ENCODE data around the gene SOWAHC.
"Not testable (repeated sequence)": the region's sequence is repeated elsewhere in the genome, so short reads cannot be mapped to it uniquely, and the experiment has no call there.

The SOWAHC gene

DNA sequence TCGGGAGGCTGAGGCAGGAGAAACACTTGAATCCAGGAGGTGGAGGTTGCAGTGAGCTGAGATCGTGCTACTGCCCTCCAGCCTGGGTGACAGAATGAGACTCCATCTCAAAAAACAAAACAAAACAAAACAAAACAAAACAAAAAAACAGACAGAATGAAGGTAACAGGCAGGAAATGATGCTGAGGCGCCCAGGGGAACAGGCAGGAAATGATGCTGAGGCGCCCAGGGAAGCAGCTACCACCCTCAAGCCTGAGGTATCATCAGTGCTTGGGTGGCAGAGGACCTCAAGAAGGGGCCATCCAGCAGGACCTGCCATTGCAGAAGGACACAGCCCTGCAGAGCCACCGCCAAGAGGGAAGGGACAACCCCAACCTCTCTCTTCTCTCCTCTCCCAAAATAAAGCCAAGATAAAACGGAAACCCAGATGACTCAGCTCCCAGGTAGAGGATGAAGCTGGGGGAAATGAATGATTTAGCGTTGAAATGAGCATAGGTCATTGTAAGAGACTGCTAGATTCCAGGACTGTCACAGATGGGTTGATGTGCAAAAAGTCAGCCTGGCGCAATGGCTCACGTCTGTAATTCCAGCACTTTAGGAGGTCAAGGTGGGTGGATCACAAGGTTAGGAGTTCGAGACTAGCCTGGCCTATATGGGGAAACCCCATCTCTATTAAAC is 19.3 kb downstream of the SOWAHC start:
- no peak overlapping the region for H3K4me3 ChIP-seq (ENCODE audit: low read depth, low read length)
- TF ChIP-seq, protein P1, sequence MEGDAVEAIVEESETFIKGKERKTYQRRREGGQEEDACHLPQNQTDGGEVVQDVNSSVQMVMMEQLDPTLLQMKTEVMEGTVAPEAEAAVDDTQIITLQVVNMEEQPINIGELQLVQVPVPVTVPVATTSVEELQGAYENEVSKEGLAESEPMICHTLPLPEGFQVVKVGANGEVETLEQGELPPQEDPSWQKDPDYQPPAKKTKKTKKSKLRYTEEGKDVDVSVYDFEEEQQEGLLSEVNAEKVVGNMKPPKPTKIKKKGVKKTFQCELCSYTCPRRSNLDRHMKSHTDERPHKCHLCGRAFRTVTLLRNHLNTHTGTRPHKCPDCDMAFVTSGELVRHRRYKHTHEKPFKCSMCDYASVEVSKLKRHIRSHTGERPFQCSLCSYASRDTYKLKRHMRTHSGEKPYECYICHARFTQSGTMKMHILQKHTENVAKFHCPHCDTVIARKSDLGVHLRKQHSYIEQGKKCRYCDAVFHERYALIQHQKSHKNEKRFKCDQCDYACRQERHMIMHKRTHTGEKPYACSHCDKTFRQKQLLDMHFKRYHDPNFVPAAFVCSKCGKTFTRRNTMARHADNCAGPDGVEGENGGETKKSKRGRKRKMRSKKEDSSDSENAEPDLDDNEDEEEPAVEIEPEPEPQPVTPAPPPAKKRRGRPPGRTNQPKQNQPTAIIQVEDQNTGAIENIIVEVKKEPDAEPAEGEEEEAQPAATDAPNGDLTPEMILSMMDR (IDR thresholded peaks at IDR 0.05; ENCODE audit: low read depth, low read length, missing control alignments) = no peak
- no peak for DNase-seq (ENCODE audit: low read depth)
- in situ Hi-C loops (cut with HindIII; ENCODE audit: low sequenced_read_pairs) = no loop called here

DNA sequence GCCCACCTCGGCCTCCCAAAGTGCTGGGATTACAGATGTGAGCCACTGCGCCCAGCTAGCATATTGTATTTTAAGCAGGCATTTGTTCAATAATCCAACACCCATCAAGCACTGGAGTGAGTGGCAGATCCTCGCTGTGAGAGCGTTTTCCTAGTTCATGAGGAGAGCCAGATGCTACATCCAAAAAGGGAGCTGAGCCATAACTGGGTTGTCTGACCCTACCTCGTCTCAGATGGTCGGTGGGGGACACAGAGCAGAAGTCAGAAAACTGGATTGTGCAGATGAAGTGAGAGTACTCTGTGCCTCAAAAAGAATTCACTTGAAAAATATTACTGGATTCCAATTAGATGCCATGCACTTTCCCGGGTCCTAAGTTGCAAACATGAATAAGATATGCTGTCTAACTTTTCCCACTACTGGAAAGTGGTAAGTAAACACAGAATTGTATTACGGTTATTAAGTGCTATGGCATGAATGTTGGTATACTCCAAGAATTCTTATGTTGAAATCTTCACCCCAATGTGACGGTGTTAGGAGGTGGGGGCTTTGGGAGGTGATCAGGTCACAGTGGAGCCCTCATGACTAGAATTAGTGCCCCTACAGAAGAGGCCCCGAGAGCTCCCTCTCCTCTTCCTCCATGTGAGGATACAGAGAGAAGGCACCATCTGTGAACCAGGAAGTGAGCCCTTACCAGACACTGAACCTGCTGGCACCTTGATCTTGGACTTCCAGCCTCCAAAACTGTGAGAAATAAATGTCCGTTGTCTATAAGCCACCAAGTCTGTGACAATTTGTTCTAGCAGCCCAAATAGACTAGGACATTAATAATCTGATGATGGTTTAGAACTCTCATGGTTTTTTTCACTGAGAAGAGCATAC is 21.5 kb downstream of the SOWAHC start:
- TF ChIP-seq, protein P1 (IDR thresholded peaks at IDR 0.05; ENCODE audit: low read depth, low read length, missing control alignments) = no peak
- no peak for DNase-seq (ENCODE audit: low read depth)
- no peak overlapping the region for H3K4me3 ChIP-seq (ENCODE audit: low read depth, low read length)
- in situ Hi-C loops (cut with HindIII; ENCODE audit: low sequenced_read_pairs) = no loop called here

DNA sequence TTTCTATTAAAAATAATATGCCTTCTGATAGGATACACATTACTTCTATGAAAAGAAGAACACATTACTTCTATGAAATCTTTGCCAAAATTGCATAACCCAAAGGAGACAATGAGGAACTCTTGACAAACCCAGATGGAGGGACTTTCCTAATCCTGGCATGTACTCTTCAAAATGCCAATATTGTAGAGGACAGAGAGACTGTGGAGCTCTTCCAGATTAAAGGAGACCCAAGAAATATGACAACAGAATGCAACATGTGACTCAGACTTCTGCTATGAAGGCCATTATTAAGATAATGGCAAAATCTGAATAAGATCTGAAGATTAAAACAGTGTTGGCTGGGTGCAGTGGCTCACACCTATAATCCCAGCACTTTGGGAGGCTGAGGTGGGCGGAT is 22.2 kb downstream of the SOWAHC start:
- in situ Hi-C loops (cut with HindIII; ENCODE audit: low sequenced_read_pairs) = no loop called here
- DNase-seq (ENCODE audit: low read depth) = no peak
- no peak overlapping the region for H3K4me3 ChIP-seq (ENCODE audit: low read depth, low read length)
- TF ChIP-seq, protein P1 (IDR thresholded peaks at IDR 0.05; ENCODE audit: low read depth, low read length, missing control alignments) = no peak

DNA sequence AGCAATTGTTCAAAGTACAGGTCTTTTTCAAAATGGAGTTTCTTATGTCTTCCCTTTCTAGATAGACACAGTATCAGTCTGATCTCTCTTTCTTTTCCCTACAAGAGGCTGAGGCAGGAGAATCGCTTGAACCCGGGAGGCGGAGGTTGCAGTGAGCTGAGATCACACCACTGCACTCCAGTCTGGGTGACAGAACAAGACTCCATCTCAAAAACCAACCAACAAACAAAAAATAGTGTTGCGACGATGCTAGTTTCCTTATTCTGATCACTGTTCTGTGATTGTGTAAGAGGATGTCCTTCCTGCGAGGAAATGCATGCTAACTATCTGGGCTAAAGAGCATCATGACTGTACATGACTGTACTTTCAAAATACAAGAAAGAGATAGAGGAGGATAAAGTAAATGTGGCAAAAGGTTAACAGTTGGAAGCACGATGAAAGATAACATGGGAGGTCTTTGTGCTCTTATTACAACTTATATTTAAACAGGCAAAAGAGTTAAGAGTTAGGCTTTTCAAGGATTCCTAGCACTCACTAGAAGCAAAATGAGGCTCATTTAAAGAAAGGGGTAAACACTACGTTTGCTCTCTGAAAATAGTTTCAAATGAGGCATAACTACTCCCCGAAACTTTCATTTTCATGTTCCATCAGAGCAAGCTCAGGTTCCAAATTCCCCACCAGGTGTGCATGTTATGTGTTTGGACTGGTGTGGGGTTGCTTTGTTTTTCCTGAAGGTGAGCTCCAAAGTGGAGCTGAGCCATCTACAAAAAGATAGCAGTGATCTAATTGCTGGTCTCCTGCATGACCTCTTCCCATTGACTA is 23.8 kb downstream of the SOWAHC start:
- DNase-seq (ENCODE audit: low read depth) = no peak
- TF ChIP-seq, protein P1 (IDR thresholded peaks at IDR 0.05; ENCODE audit: low read depth, low read length, missing control alignments) = no peak
- in situ Hi-C loops (cut with HindIII; ENCODE audit: low sequenced_read_pairs) = no loop called here
- H3K4me3 ChIP-seq (ENCODE audit: low read depth, low read length) = no peak overlapping the region

DNA sequence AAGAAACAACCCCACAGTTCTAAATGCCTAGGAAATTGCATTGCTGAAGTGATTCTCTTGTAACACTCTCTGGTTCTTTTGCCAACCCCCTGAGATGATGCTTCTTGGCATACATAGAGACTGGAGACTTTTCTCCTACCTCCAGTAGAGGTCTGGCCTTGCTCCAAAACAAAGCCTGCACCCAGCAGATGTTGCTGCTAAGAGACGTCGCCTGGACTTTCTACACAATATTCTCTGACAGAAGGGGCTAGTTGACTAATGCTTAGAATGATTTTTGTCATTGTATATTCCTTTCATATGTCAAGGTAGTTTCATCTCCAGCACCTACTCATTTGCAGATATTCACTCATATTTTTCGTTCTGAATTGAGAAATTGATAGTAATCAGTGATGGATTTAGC is 24.6 kb downstream of the SOWAHC start:
- in situ Hi-C loops (cut with HindIII; ENCODE audit: low sequenced_read_pairs) = no loop called here
- TF ChIP-seq, protein P1 (IDR thresholded peaks at IDR 0.05; ENCODE audit: low read depth, low read length, missing control alignments) = no peak
- peak; percentile 33 for DNase-seq (ENCODE audit: low read depth)
- no peak overlapping the region for H3K4me3 ChIP-seq (ENCODE audit: low read depth, low read length)

DNA sequence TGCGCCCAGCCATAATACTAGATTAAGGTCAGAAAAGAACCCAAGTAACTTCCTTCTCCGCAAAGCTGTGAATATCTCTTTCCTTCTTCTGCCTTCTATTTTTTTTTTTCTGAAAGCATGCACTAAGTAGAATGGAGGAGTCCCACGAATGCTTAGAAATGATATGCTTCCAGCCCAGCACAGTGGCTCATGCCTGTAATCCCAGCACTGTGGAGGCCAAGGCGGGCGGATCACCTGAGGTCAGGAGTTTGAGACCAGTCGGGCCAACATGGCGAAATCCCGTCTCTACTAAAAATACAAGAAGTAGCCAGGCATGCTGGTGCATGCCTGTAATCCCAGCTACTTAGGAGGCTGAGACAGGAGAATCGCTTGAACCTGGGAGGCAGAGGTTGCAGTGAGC is 25.8 kb downstream of the SOWAHC start:
- H3K4me3 ChIP-seq (ENCODE audit: low read depth, low read length); in situ Hi-C loops (cut with HindIII; ENCODE audit: low sequenced_read_pairs); DNase-seq (ENCODE audit: low read depth): not testable (repeated sequence)

Data from astrocyte of the cerebellum (primary cell).